Inflammatory macrophage treated with lipopolysaccharide for 4 hours (primary cell): ENCODE results near the gene ZMYND8.
"Not testable (repeated sequence)": the region's sequence is repeated elsewhere in the genome, so short reads cannot be mapped to it uniquely, and the experiment has no call there.

Experiments
- DNase-seq: peaks from one replicate; pipeline ENCODE4 v3.0.0-alpha.2; 2020

ZMYND8 gene

DNA sequence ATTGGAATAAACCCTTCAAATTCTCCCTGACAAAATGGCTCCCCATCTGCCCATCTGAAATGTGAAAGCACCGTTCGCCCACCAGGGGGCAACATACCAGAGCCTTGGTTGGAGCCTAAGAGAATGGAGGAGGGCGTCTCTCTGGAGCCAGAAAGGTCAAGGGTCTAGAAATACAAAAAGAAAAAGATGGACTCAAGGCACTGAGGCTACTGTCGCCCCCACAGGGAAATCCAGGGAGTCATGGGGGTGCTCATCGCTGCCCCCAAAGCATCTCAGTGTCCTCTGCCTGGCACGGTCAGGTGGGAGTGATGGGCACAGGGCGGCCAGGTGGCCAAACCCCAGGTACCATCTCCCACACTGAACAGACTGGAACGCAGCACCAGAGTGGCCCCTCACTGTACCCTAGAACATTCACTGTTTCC lies 136.3 kb downstream of the ZMYND8 start:
- DNase-seq = peak; percentile 42

DNA sequence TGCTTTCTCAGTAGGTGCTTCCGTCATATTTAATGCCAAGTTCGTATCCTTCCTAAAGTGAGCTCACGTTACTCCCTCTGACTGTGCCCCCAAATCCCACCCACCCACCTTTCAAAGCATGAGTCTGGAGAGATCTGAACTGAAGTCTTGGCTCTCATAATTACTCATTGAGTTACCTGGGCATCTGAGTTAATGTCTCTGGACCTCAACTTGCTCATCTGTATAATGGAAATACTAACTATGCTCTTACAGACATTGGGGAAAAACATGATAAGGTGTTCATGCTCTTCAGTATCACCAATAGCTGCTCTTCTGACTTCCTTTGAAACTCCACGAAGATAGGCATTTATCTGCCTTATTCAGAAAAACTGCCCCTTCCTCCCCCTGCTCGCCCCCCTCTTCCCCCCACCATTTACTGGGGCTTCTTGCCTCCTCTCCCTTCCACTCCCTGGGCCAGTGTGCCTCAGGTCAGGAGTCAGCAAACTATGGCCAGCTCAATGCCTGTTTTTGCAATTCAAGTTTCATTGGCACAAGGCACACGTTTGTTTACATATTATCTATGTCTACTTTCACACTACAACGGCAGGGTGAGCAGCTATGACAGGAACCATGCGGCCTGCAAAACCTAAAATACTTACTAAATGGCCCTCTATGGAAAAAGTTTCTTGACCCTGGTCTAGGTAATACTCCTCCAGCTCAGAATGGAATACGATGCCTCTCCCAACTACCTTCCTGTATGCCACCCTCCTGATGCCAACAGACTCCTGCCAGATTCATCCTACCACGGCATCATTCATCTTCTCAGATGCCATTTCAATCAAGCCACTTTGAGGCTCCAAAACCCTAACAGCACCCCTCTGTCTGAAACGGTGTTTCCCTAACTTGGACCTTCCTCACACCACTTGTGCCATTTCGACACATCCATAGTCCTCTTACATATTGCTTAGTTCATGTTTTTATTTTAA lies 138.7 kb downstream of the ZMYND8 start:
- no peak for DNase-seq

DNA sequence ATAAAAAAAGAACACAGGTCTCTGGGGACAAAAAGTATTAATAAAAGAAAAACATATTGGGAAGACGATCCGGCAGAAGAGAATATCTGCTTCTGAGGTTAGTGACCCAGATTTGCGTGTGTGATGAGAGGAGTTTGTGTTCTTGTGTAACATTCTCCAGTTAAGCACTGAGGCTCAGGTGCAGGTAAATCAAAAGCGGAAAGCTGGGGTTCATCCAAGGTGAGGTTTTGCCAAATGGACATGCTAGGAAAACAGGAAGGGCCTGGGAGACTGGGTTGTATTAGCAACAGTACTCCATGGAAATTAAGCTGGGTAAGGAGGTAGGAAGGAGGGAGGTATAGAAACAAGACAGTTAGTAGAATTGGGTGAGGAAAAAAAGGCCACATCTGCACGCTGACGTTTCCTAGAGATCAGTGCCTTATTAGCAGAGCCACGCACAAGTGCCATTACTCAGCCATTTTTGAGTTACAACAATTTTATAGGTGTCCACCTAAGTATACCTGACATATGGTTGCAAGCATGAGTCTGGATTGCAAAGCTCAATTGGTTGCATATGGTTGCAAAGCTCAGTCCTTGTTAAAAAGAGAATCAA lies 139.6 kb downstream of the ZMYND8 start:
- no peak for DNase-seq

DNA sequence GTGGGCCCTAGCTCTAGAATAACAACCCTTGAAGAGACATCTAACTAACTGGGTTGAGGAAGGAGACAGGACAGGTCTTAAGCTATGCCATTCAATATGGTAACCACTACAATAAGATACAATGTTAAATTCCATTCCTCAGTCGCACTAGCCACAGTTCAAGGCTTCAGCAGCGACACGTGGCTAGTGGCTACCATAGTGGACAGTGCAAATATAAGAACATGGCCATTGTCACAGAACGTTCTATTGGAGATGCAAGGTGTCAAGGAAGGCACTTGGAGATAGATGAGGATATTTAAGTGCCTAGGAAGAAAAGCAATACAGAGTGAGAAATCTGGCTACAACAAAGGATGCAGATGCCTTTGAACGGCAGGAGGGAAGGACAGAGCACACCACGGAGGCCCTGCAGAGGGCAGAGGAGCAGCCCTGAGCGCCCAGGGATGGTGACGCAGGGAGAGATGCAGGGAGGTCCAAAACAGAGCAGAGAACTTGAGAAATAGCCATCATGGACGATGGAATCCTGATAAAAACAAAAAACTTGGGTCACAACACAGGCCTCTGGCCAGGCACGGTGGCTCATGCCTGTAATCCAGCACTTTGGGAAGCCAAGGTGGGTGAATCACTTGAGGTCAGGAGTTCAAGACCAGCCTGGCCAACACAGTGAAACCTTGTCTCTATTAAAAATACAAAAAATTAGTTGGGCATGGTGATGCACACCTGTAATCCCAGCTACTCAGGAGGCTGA lies 140.7 kb downstream of the ZMYND8 start:
- no peak for DNase-seq

GRCh38 chr20:47213966-47214365 lies 142.5 kb downstream of the ZMYND8 start:
- no peak for DNase-seq

DNA sequence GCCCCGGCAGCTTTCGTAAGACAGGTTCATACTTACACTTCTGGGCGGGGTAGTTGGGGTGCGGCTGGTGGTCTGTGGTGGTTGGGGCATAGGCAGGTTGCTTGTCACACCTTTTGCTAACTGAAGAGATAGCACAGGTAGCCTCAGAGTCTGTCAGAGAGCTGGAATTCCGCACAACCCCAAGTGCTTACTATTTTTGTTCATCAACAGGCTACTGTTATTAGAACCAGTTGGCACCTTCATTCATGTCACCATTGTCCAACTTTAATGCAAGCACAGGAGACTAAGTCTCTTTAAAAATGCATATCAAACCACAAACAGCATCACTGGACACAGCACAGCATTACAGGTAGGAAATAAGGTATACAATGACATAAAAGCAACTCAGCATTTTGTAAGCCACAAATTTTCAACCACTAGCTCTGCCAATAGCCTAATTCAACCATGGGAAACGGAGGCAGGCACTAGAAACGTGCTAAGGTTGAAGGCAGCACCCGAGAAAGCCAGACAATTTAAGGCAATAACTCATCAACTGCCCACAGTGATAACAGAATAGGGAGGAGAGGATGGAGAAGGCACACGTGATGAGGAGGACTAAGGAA lies 143.8 kb downstream of the ZMYND8 start:
- DNase-seq = no peak

- DNase-seq = no peak
These were observed 145.5 kb downstream of the ZMYND8 start for GRCh38 chr20:47211036-47211435.

- DNase-seq = no peak
These were observed 146.0 kb downstream of the ZMYND8 start for GRCh38 chr20:47210470-47210869.

GRCh38 chr20:47209982-47210381 lies 146.5 kb downstream of the ZMYND8 start:
- DNase-seq = no peak

DNA sequence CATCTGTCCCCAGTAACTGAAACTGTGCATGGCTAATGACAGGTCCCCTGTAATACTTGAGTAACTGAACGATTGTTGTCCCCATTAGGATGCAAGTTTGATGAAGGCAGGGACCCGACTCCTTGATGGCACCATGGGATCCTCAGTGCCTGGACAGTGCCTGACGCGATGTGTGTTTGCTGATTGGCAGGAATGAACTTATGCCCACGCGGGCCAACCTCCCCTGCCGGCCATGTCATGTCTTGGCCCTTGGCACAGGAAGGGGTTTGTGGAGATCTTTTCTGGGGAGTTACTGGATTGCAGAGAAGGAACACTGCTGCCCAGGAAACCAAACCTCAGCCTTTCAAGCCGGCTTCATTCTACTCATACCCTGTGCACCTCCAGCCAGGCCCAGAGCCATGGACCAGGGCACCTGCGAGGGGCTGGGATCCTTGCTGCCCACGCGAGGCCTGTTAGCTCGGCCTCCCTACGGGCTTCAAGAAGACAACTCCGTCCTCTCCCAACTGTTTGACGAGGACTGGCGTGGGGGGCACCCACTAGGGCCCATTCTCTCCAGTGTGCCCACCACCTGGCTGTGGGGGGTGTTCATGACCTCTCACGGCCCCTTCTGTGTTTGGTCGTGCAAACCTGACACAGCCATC lies 147.8 kb downstream of the ZMYND8 start:
- DNase-seq = no peak

DNA sequence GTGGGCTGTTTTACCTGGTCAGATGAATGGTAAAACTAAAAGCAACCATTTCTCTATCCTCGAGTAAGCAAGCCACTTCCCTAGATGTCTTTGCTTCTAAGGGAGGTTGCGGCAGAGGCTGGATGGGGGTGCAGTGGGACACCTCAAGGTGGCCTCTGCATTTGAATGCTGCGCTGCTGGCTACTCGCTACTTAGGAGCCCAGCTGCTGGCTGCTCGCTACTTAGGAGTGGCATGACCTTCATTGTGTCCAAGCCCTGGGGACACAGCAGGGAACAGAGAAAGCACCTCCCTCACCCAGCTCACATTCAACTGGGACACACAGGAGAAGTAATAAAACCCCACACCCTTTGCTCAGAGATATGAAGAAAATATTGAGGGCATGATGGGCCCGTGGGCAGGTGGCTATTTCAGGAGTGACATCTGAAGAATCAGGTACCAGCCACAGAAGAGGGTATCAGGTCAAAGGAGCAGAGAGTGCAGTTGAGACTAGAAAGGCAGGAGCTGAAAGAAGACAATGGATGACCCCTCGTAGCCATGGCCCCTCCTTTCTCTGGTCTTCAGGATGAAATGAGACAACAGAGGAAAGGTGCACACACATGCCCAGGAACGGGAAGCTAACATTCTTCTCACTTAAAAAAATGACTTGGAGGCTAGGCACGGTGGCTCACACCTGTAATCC lies 149.4 kb downstream of the ZMYND8 start:
- DNase-seq = no peak

DNA sequence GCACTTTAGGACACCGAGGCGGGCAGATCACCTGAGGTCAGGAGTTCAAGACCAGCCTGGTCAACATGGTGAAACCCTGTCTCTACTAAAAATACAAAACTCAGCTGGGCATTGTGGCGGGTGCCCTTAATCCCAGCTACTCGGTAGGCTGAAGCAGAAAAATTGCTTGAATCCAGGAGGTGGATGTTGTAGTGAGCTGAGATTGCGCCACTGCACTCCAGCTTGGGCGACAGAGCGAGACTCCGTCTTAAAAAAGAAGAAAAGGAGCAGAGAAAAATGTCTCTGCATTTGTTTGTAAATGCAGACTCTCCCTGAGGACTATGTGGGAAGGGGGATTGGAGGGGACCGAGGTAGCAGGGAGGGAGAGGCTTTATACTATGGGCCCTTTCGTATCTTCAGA lies 149.9 kb downstream of the ZMYND8 start:
- DNase-seq = not testable (repeated sequence)

DNA sequence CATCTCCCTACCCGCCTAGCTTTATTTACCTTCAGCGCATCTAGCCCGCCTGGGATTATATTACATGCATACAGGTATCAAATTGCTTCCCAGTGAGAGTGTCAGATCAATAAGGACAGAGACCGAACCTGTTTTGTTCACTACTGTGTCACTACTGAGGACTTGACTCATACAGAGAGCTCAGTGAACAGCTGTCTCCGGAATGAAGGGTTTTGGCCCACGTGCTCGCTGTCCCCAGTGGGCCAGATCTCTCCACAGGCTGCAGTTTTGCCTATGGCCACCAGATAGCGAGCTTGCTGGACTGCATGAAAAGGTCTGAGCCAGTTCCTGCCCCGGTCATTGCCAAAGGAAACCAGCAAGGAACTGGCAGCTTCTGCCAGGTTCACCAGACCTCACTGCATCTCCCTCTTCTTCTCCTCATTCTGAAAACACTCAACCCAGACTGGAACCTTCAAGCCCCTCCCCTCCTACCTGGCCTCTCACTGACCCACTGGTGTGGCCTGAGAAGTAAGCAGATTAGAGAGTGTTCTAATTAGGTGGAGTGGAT lies 150.8 kb downstream of the ZMYND8 start:
- DNase-seq = peak; percentile 27

DNA sequence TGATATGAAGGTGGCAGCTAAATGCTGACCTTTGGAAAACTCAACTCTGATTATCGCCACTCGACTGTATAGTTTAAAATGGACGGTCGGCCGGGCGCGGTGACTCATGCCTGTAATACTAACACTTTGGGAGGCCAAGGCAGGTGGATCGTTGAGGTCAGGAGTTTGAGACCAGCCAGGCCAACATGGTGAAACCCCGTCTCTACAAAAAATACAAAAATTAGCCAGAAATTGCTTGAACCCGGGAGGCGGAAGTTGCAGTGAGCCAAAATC lies 151.7 kb downstream of the ZMYND8 start:
- not testable (repeated sequence) for DNase-seq

DNA sequence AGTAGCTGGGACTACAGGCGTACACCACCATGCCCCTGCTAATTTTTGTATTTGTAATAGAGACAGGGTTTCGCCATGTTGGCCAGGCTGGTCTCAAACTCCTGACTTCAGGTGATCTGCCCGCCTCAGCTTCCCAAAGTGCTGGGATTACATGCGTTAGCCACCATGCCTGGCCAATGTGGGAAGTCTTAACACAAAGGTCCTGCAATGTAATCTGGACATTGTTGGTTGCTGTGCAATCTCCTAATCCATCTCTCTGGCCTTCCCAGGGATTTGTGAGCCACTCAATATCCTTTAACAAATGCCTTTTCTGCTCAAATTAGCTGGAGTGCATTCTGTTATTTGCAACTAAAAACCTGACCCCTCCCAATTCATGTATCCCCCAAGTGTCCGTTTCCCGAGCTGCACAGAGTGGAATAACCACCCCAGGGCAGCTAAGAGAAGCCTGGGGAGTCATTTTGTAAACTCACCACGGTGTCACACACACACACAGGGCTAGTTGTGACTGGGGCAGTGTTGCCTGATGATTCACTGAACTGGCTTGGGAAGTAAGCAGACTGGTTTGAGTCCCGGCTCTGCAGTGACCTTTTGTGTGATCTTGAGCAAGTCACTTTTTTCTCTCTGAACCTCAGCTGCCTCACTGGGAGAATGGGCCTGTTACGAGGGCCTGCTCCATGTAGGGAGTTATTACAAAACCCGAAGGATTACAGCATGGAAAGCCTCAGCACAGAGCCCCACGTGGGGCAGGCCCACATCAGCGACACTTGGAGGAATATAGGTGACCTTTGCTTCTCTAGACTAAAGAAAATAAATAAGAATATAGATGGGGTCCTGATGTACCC lies 152.3 kb downstream of the ZMYND8 start:
- peak; percentile 9 for DNase-seq

DNA sequence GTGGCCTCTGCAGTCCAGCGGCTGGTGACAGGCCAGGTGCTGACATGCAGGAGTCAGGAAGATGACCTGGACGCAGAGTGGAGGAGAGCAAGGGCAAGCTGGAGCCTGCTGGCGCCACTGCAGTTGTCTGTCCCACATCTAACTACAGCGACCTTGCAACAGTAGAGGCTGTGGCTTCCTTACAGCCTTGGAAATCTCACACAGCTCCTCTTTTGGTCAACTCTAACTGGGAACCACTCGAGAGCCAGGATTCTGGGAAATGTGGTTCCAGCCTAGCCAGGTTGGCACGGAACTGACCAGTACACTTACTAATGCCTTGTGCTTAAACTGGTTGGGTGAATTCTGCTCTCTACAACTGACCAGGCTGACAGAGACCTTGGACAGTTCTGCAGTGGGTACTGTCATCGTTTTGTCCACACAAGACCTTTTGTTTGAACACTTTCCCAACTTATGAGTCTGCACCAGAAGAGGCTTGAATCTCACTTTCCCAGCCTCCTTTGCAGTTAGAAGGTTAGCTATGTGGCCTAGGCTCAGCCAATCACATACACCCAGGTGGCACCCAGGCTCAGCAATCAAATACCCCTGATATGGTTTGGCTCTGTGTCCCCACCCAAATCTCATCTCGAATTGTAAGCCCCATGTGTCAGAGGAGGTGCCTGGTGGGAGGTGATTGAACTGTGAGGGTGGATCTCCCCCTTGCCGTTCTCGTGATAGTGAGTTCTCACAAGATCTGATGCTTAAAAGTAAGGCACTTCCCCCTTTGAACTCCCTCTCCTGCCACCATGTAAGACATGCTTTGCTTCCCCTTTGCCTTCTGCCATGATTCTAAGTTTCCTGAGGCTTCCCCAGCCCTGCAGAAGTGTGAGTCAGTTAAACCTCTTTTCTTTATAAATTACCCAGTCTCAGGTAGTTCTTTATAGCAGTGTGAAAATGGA lies 153.5 kb downstream of the ZMYND8 start:
- no peak for DNase-seq

GRCh38 chr20:47201074-47201730 lies 155.3 kb downstream of the ZMYND8 start:
- DNase-seq = no peak

- no peak for DNase-seq
These were observed 157.4 kb downstream of the ZMYND8 start for GRCh38 chr20:47198996-47199552.

- DNase-seq = peak; percentile 1
These were observed 158.2 kb downstream of the ZMYND8 start for GRCh38 chr20:47198254-47198671.
